Vagina (tissue), 2 donors: ENCODE measurements around the gene ZNF830. TPM values are rescaled to one million over a fixed set of nuclear protein-coding genes. Genes with fewer than 3 reads are reported as not detected.
A peak's percentile ranks its signal among the peaks of the same experiment; 100 is the strongest.

Source experiments
- DNase-seq, 2 donors: peaks; one replicate each; pipeline ENCODE4 v3.0.0-alpha.2; 2017; ENCODE audit errors: extremely low spot score in 2 of 2
- H3K27ac ChIP-seq: fragments of 200-600 bp; sonication (generic); one replicate; pipeline ENCODE4 v1.5.1; 2019
- H3K27me3 ChIP-seq: fragments of 200-600 bp; sonication (generic); one replicate; pipeline ENCODE4 v1.5.1; 2019
- H3K36me3 ChIP-seq, 2 donors: fragments of 200-600 bp; sonication (generic); one replicate each; pipeline ENCODE4 v1.5.1; 2017 to 2019
- H3K4me1 ChIP-seq: fragments of 200-600 bp; sonication (generic); one replicate; pipeline ENCODE4 v1.5.1; 2019
- H3K4me3 ChIP-seq, 2 donors: fragments of 200-600 bp; sonication (generic); 1 replicate in 1 of 2; 2 replicates in 1 of 2; pipeline ENCODE4 v1.5.1; 2016 to 2019
- H3K9me3 ChIP-seq: fragments of 200-600 bp; sonication (generic); one replicate; pipeline ENCODE4 v1.5.1; 2019
- CTCF ChIP-seq, 3 experiments: fragments of 450-650 bp in 2 of 3; fragments of 200-600 bp in 1 of 3; sonication (generic) in 1 of 3; IDR thresholded peaks; one replicate each; pipeline ENCODE4 v1.5.1; 2017 to 2019; ENCODE audit warnings: antibody characterized with exemption in 3 of 3, mild to moderate bottlenecking in 2 of 3, moderate library complexity in 2 of 3
- POLR2A ChIP-seq, 2 donors: fragments of 450-650 bp; IDR thresholded peaks; one replicate each; pipeline ENCODE4 v1.6.1; 2017; ENCODE audit warnings: antibody characterized with exemption in 2 of 2, mild to moderate bottlenecking in 2 of 2, moderate library complexity in 2 of 2
- POLR2AphosphoS5 ChIP-seq, 2 donors: sonication (generic); formaldehyde crosslinking; IDR thresholded peaks; one replicate each; pipeline ENCODE4 v1.9.0; 2017; ENCODE audit warnings: antibody characterized with exemption in 2 of 2, mild to moderate bottlenecking in 2 of 2, low read depth in 1 of 2; ENCODE audit not compliant: insufficient read depth in 1 of 2
- intact Hi-C: fragments of 100-400 bp; cut with DNase I; formaldehyde crosslinking; loops from one replicate; pipeline ENCODE4 v1.15.1; 2023
- total RNA-seq: library from RNA; depleted of rRNA; stranded (reverse); fragments of >200 nt; gene quantifications from one replicate; pipeline ENCODE4 v1.2.3, GENCODE V29; 2016

ZNF830 gene, protein sequence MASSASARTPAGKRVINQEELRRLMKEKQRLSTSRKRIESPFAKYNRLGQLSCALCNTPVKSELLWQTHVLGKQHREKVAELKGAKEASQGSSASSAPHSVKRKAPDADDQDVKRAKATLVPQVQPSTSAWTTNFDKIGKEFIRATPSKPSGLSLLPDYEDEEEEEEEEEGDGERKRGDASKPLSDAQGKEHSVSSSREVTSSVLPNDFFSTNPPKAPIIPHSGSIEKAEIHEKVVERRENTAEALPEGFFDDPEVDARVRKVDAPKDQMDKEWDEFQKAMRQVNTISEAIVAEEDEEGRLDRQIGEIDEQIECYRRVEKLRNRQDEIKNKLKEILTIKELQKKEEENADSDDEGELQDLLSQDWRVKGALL
- 7.6 TPM for total RNA-seq

DNA sequence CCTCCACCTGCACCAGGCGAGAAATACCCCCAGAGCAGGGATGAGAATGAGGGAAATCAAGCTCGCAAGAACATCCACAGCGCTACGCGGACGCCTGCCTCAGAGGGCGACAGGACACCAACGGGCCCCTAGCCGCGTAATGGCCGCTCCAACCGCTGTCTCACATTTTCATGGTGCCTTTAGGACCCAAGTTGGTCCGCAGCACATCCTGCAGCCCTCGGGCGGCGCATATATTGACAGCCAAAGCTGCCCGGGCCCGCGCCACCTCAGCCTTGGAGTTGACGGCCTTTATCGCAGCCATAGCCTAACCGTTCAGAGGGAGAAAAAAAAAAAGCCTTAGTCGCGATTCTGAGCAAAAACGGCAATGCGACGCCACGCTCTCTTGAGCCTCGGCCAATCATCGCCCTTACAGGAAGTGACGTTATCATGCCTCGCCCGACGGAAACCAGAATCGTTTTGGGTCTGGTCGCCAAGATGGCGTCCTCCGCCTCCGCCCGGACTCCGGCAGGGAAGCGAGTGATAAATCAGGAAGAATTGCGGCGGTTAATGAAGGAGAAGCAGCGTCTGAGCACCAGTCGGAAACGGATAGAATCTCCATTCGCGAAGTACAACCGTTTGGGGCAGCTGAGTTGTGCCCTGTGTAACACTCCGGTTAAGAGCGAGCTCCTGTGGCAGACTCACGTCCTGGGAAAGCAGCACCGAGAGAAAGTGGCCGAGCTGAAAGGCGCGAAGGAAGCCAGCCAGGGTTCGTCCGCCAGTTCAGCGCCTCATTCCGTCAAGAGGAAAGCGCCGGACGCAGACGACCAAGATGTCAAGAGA is at the start of gene ZNF830, which contains the start of gene CCT6B:
Gene ZNF830, plus strand, starts transcription at position 448 of the 819 bp plus-strand sequence. Its CDS starts 27 bp downstream, at position 475.
Gene CCT6B, minus strand, starts transcription at position 368 of the 819 bp plus-strand sequence. Its CDS starts 67 bp downstream, at position 301.
- peak in 1 of 2 donors; percentile 93 for DNase-seq
- no peaks in the 10 kb centered on the region for H3K9me3 ChIP-seq
- intact Hi-C loops = loop anchor here (5.0 kb wide), 1 partner anchor 126 kb away; no protein-coding TSS in a partner anchor
- H3K27ac ChIP-seq = peak within 1 kb of the TSS; percentile 87
- peaks cover 23% of the 10 kb centered on the region for H3K4me1 ChIP-seq
- peaks cover 0 to 13% of the 10 kb centered on the region in 2 donors for H3K36me3 ChIP-seq
- peak within 1 kb of the TSS; percentile 64 to 80 for H3K4me3 ChIP-seq
- TF ChIP-seq CTCF (IDR thresholded peaks at IDR 0.05) (no peak), POLR2A (IDR thresholded peaks at IDR 0.05) (peak in 1 of 2 donors; percentile 54), POLR2AphosphoS5 (IDR thresholded peaks at IDR 0.05; ENCODE audit: insufficient read depth in 1 of 2, low read depth in 1 of 2) (peak; percentile 97 to 98)
- no peaks in the 10 kb centered on the region for H3K27me3 ChIP-seq

GRCh38 chr17:34913001-34913400 is 48.3 kb upstream of the ZNF830 start:
- DNase-seq = no peak
- H3K27me3 ChIP-seq = no peaks in the 10 kb centered on the region
- H3K9me3 ChIP-seq = no peaks in the 10 kb centered on the region
- H3K4me3 ChIP-seq = no peak overlapping the region
- no peaks in the 10 kb centered on the region for H3K4me1 ChIP-seq
- intact Hi-C loops = no loop called here
- no peak overlapping the region for H3K27ac ChIP-seq
- TF ChIP-seq CTCF (IDR thresholded peaks at IDR 0.05) (no peak), POLR2AphosphoS5 (IDR thresholded peaks at IDR 0.05; ENCODE audit: insufficient read depth in 1 of 2, low read depth in 1 of 2) (no peak), POLR2A (IDR thresholded peaks at IDR 0.05) (no peak)
- H3K36me3 ChIP-seq = no peaks in the 10 kb centered on the region

- DNase-seq = no peak
- Histone ChIP-seq H3K27ac (no peak overlapping the region), H3K27me3 (no peaks in the 10 kb centered on the region), H3K4me1 (no peaks in the 10 kb centered on the region), H3K9me3 (no peaks in the 10 kb centered on the region), H3K36me3 (no peaks in the 10 kb centered on the region), H3K4me3 (no peak overlapping the region)
- intact Hi-C loops = no loop called here
- TF ChIP-seq POLR2AphosphoS5 (IDR thresholded peaks at IDR 0.05; ENCODE audit: insufficient read depth in 1 of 2, low read depth in 1 of 2) (no peak), POLR2A (IDR thresholded peaks at IDR 0.05) (no peak), CTCF (IDR thresholded peaks at IDR 0.05) (no peak)
Observed at GRCh38 chr17:34916120-34916519, 45.2 kb upstream of the ZNF830 start.

DNA sequence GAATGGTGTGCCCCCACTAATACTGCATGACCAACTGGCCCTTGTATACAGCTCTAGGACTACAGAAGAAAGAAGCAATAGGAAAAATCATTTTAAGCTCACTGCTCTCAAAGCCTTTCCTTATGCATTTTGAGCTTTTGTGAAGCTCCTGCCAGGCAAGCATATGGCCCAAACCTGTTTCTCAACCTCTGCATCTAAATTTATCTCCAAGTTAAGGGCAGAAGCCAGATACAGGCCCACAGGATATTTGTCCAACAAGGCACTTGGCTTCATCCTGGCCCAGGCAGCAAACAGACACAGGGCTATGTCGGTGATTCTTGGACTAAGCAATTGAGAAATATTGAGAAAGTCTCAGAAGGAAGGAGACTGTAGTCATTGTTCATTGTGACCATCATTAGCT is 44.0 kb upstream of the ZNF830 start:
- no peaks in the 10 kb centered on the region for H3K36me3 ChIP-seq
- DNase-seq = no peak
- TF ChIP-seq POLR2A (IDR thresholded peaks at IDR 0.05) (no peak), CTCF (IDR thresholded peaks at IDR 0.05) (no peak), POLR2AphosphoS5 (IDR thresholded peaks at IDR 0.05; ENCODE audit: insufficient read depth in 1 of 2, low read depth in 1 of 2) (no peak)
- intact Hi-C loops = no loop called here
- no peaks in the 10 kb centered on the region for H3K4me1 ChIP-seq
- no peaks in the 10 kb centered on the region for H3K9me3 ChIP-seq
- no peaks in the 10 kb centered on the region for H3K27me3 ChIP-seq
- H3K27ac ChIP-seq = no peak overlapping the region
- no peak overlapping the region for H3K4me3 ChIP-seq
